ENCODE results near the gene MAGI1.

Gene MAGI1

GRCh38 chr3:65787340-65787739 is 251.4 kb downstream of the MAGI1 start:
- ATAC-seq: no peak
- TF ChIP-seq TOX (CRISPR knock-in tag; IDR thresholded peaks at IDR 0.05; ENCODE audit: borderline replicate concordance): no peak
- no peak for TF ChIP-seq OSR1 (CRISPR knock-in tag; IDR thresholded peaks at IDR 0.05)
- no peak for TF ChIP-seq ZC3H10 (CRISPR knock-in tag; IDR thresholded peaks at IDR 0.05)
- TF ChIP-seq ZNF565 (CRISPR knock-in tag; conservative IDR thresholded peaks at IDR 0.05; ENCODE audit: low read depth): no peak
- TF ChIP-seq ISL1 (CRISPR knock-in tag; IDR thresholded peaks at IDR 0.05): no peak
- no peak for TF ChIP-seq SNAI2 (CRISPR knock-in tag; IDR thresholded peaks at IDR 0.05)
- TF ChIP-seq CREB5 (CRISPR knock-in tag; IDR thresholded peaks at IDR 0.05; ENCODE audit: low read depth): no peak
- TF ChIP-seq GLIS3 (CRISPR knock-in tag; IDR thresholded peaks at IDR 0.05): no peak
- TF ChIP-seq ZNF8 (CRISPR knock-in tag; IDR thresholded peaks at IDR 0.05): no peak
- no peak for TF ChIP-seq ZFP3 (CRISPR knock-in tag; IDR thresholded peaks at IDR 0.05)

- TF ChIP-seq ARNTL (CRISPR knock-in tag; IDR thresholded peaks at IDR 0.05; ENCODE audit: borderline replicate concordance, low read depth) (no peak), SNAI2 (CRISPR knock-in tag; IDR thresholded peaks at IDR 0.05) (no peak), CSRNP3 (CRISPR knock-in tag; IDR thresholded peaks at IDR 0.05) (no peak), TOX (CRISPR knock-in tag; IDR thresholded peaks at IDR 0.05; ENCODE audit: borderline replicate concordance) (no peak), OSR1 (CRISPR knock-in tag; IDR thresholded peaks at IDR 0.05) (no peak), POU6F1 (CRISPR knock-in tag; IDR thresholded peaks at IDR 0.05; ENCODE audit: borderline replicate concordance, low read depth) (no peak), TSHZ2 (CRISPR knock-in tag; IDR thresholded peaks at IDR 0.05) (no peak), TCF4 (CRISPR knock-in tag; IDR thresholded peaks at IDR 0.05; ENCODE audit: borderline replicate concordance) (no peak), PPARA (CRISPR knock-in tag; IDR thresholded peaks at IDR 0.05; ENCODE audit: borderline replicate concordance) (no peak), ZNF70 (CRISPR knock-in tag; IDR thresholded peaks at IDR 0.05) (no peak)
- ATAC-seq: no peak
These were observed 251.8 kb downstream of the MAGI1 start for GRCh38 chr3:65786890-65787289.

GRCh38 chr3:65785065-65785645 is 253.6 kb downstream of the MAGI1 start:
- TF ChIP-seq CSDC2 (CRISPR knock-in tag; IDR thresholded peaks at IDR 0.05) (no peak), CSRNP3 (CRISPR knock-in tag; IDR thresholded peaks at IDR 0.05) (no peak), CREB5 (CRISPR knock-in tag; IDR thresholded peaks at IDR 0.05; ENCODE audit: low read depth) (no peak), ZFP3 (CRISPR knock-in tag; IDR thresholded peaks at IDR 0.05) (no peak), ESRRG (CRISPR knock-in tag; IDR thresholded peaks at IDR 0.05) (no peak), POU6F1 (CRISPR knock-in tag; IDR thresholded peaks at IDR 0.05; ENCODE audit: borderline replicate concordance, low read depth) (no peak), BACH2 (CRISPR knock-in tag; IDR thresholded peaks at IDR 0.05; ENCODE audit: borderline replicate concordance) (no peak), SNAI2 (CRISPR knock-in tag; IDR thresholded peaks at IDR 0.05) (no peak), ZNF70 (CRISPR knock-in tag; IDR thresholded peaks at IDR 0.05) (no peak)
- ATAC-seq: peak; percentile 73
